Measurements from ENCODE around the gene TMEM126A.
A peak's percentile ranks its signal among the peaks of the same experiment; 100 is the strongest.
"Not testable (repeated sequence)": the region's sequence is repeated elsewhere in the genome, so short reads cannot be mapped to it uniquely, and the experiment has no call there.

The TMEM126A gene

GRCh38 chr11:85661972-85662664 lies 14.4 kb downstream of the TMEM126A start:
- DNase-seq = no peak

GRCh38 chr11:85663080-85663752 lies 15.4 kb downstream of the TMEM126A start:
- DNase-seq = no peak

GRCh38 chr11:85663753-85664614 lies 16.2 kb downstream of the TMEM126A start:
- peak; percentile 87 for DNase-seq

GRCh38 chr11:85664615-85665481 lies 17.1 kb downstream of the TMEM126A start, which contains the start of gene CREBZF:
TSS of gene CREBZF (minus strand) at chr11:85665129. CDS start at chr11:85664875, 254 bp downstream.
- peak; percentile 92 for DNase-seq

GRCh38 chr11:85665733-85666132 lies 18.0 kb downstream of the TMEM126A start:
- no peak for DNase-seq

- no peak for DNase-seq
Observed at GRCh38 chr11:85666687-85667086, 18.9 kb downstream of the TMEM126A start.

- no peak for DNase-seq
Observed at GRCh38 chr11:85668157-85668556, 20.4 kb downstream of the TMEM126A start.

GRCh38 chr11:85670949-85671663 lies 23.3 kb downstream of the TMEM126A start:
- not testable (repeated sequence) for DNase-seq

GRCh38 chr11:85672105-85672902 lies 24.5 kb downstream of the TMEM126A start:
- no peak for DNase-seq

GRCh38 chr11:85673393-85673792 lies 25.6 kb downstream of the TMEM126A start:
- no peak for DNase-seq

- DNase-seq = no peak
Observed at GRCh38 chr11:85679576-85679975, 31.8 kb downstream of the TMEM126A start.

GRCh38 chr11:85680897-85681296 lies 33.1 kb downstream of the TMEM126A start:
- no peak for DNase-seq

GRCh38 chr11:85682330-85683305 lies 34.9 kb downstream of the TMEM126A start:
- peak; percentile 64 for DNase-seq

GRCh38 chr11:85685125-85685819 lies 37.5 kb downstream of the TMEM126A start:
- DNase-seq = no peak

GRCh38 chr11:85685820-85686459 lies 38.2 kb downstream of the TMEM126A start, which contains the start of gene CCDC89:
TSS of gene CCDC89 (minus strand) at chr11:85686195. CDS start at chr11:85686130, 65 bp downstream.
- DNase-seq = no peak

- no peak for DNase-seq
Observed at GRCh38 chr11:85694385-85694980, 46.7 kb downstream of the TMEM126A start.

GRCh38 chr11:85695546-85695945 lies 47.8 kb downstream of the TMEM126A start:
- no peak for DNase-seq

- no peak for DNase-seq
Observed at GRCh38 chr11:85697747-85698146, 50.0 kb downstream of the TMEM126A start.
